ENCODE measurements around the gene SLC13A1. TPM values are rescaled to one million over a fixed set of nuclear protein-coding genes. Genes with fewer than 3 reads are reported as not detected.

The SLC13A1 gene
- total RNA-seq, 1 experiment from 2014 or later, result 0.04 TPM

Other genes starting within 250 kb of the SLC13A1 start
- not detected in 3 replicates for gene TAS2R16, start 204.3 kb downstream of the SLC13A1 start, total RNA-seq (2021)